Activated B cell treated with CpG ODN at 0.5 μM for 24 hours (primary cell): Measurements from ENCODE around the gene PLCB1. TPM values are rescaled to one million over a fixed set of nuclear protein-coding genes. Genes with fewer than 3 reads are reported as not detected.
"Not testable (repeated sequence)": the region's sequence is repeated elsewhere in the genome, so short reads cannot be mapped to it uniquely, and the experiment has no call there.

Experiments used
- ATAC-seq: fragments of 200-7000 bp; cut with Tn5 transposase; one replicate; pipeline ENCODE4 v1.10.0; 2021; ENCODE audit warnings: low read depth, mild to moderate bottlenecking, moderate library complexity
- CTCF ChIA-PET: fragments of 350-600 bp; sonication (Branson Sonifier 250); formaldehyde crosslinking; loops from one replicate; lab custom pipeline; 2021; ENCODE audit warnings: antibody characterized with exemption; lab: Charles Lee
- POLR2A ChIA-PET: fragments of 350-600 bp; sonication (Branson Sonifier 250); formaldehyde crosslinking; loops from one replicate; lab custom pipeline; 2021; ENCODE audit warnings: antibody characterized with exemption; lab: Charles Lee
- DNase-seq: peaks from one replicate; pipeline ENCODE4 v3.0.0; 2022
- H3K27ac Mint-ChIP-seq: one replicate; pipeline ENCODE4 v1.8.0; 2020; ENCODE audit warnings: mixed read lengths
- H3K27me3 Mint-ChIP-seq: one replicate; pipeline ENCODE4 v1.8.0; 2021; ENCODE audit warnings: mixed read lengths
- H3K36me3 Mint-ChIP-seq: one replicate; pipeline ENCODE4 v1.8.0; 2021; ENCODE audit warnings: low read depth, mixed read lengths
- H3K4me1 Mint-ChIP-seq: one replicate; pipeline ENCODE4 v1.8.0; 2021; ENCODE audit warnings: mixed read lengths
- H3K4me3 Mint-ChIP-seq: one replicate; pipeline ENCODE4 v1.8.0; 2020; ENCODE audit warnings: mild to moderate bottlenecking, mixed read lengths
- H3K9me3 Mint-ChIP-seq: one replicate; pipeline ENCODE4 v1.8.0; 2020; ENCODE audit warnings: mixed read lengths
- CTCF ChIP-seq: fragments of 200-600 bp; IDR thresholded peaks from one replicate; pipeline ENCODE4 v1.8.0; 2022; ENCODE audit warnings: antibody characterized with exemption, mild to moderate bottlenecking
- intact Hi-C: fragments of 100-400 bp; cut with micrococcal nuclease; formaldehyde crosslinking; loops from one replicate; pipeline ENCODE4 v1.15.1; 2024
- total RNA-seq: library from RNA; stranded (reverse); gene quantifications from 2 replicates; pipeline ENCODE4 v1.2.3, GENCODE V29; 2022

PLCB1 gene
- total RNA-seq, 1 donor from 2014 or later: 0.86 TPM

GRCh38 chr20:8095648-8096572, 36.2 kb upstream of the PLCB1 start:
- Mint-ChIP-seq H3K4me1 (no peaks in the 10 kb centered on the region), H3K27me3 (peaks cover 4% of the 10 kb centered on the region), H3K9me3 (no peaks in the 10 kb centered on the region), H3K4me3 (no peak overlapping the region), H3K27ac (no peak overlapping the region), H3K36me3 (no peaks in the 10 kb centered on the region)
- DNase-seq (no peak), ATAC-seq (no peak)
- CTCF ChIA-PET: no interaction called here
- no peak for TF ChIP-seq CTCF
- intact Hi-C loops: no loop called here
- POLR2A ChIA-PET: no interaction called here

- DNase-seq: no peak
- no peaks in the 10 kb centered on the region for H3K4me1 Mint-ChIP-seq
- H3K36me3 Mint-ChIP-seq: no peaks in the 10 kb centered on the region
- POLR2A ChIA-PET: no interaction called here
- H3K4me3 Mint-ChIP-seq: no peak overlapping the region
- no peak for TF ChIP-seq CTCF
- no peak for ATAC-seq
- CTCF ChIA-PET: no interaction called here
- H3K27ac Mint-ChIP-seq: no peak overlapping the region
- intact Hi-C loops: no loop called here
- H3K27me3 Mint-ChIP-seq: peaks cover 4% of the 10 kb centered on the region
- H3K9me3 Mint-ChIP-seq: no peaks in the 10 kb centered on the region
Observed at GRCh38 chr20:8097307-8097706, 34.8 kb upstream of the PLCB1 start.

- peaks cover 1% of the 10 kb centered on the region for H3K27me3 Mint-ChIP-seq
- no peak for TF ChIP-seq CTCF
- no peak overlapping the region for H3K27ac Mint-ChIP-seq
- H3K36me3 Mint-ChIP-seq: no peaks in the 10 kb centered on the region
- POLR2A ChIA-PET: no interaction called here
- DNase-seq (no peak), ATAC-seq (no peak)
- intact Hi-C loops: no loop called here
- H3K4me1 Mint-ChIP-seq: no peaks in the 10 kb centered on the region
- no peak overlapping the region for H3K4me3 Mint-ChIP-seq
- H3K9me3 Mint-ChIP-seq: peaks cover 21% of the 10 kb centered on the region
- CTCF ChIA-PET: no interaction called here
Observed at GRCh38 chr20:8104252-8104651, 27.8 kb upstream of the PLCB1 start.

GRCh38 chr20:8114612-8115011, 17.5 kb upstream of the PLCB1 start:
- H3K36me3 Mint-ChIP-seq, CTCF ChIA-PET, H3K9me3 Mint-ChIP-seq, H3K27ac Mint-ChIP-seq, intact Hi-C loops, H3K27me3 Mint-ChIP-seq, POLR2A ChIA-PET, ATAC-seq, DNase-seq, H3K4me3 Mint-ChIP-seq, H3K4me1 Mint-ChIP-seq: not testable (repeated sequence)

GRCh38 chr20:8115436-8115835, 16.6 kb upstream of the PLCB1 start:
- ATAC-seq (no peak), DNase-seq (no peak)
- ChIA-PET POLR2A (no interaction called here), CTCF (no interaction called here)
- H3K36me3 Mint-ChIP-seq: no peaks in the 10 kb centered on the region
- H3K9me3 Mint-ChIP-seq: no peaks in the 10 kb centered on the region
- TF ChIP-seq CTCF: no peak
- intact Hi-C loops: no loop called here
- H3K4me1 Mint-ChIP-seq: no peaks in the 10 kb centered on the region
- H3K27me3 Mint-ChIP-seq: no peaks in the 10 kb centered on the region
- H3K4me3 Mint-ChIP-seq: no peak overlapping the region
- no peak overlapping the region for H3K27ac Mint-ChIP-seq
